Neural cell (in vitro differentiated cells): ENCODE measurements around the gene SLC2A6. TPM values are rescaled to one million over a fixed set of nuclear protein-coding genes. Genes with fewer than 3 reads are reported as not detected.

Source experiments
- H2AFZ ChIP-seq: fragments of 200-600, 300-800 bp; sonication (generic), shearing (Covaris generic); 2 replicates; pipeline ENCODE4 v1.6.0; 2014; ENCODE audit warnings: low read depth, mild to moderate bottlenecking, antibody characterized with exemption, low read length, moderate library complexity
- H3F3A ChIP-seq: fragments of 200-600 bp; shearing (Covaris generic); 2 replicates; pipeline ENCODE4 v1.6.1; 2016; ENCODE audit warnings: mild to moderate bottlenecking, moderate library complexity, mixed read lengths, antibody characterized with exemption, low read length; ENCODE audit not compliant: insufficient read depth, poor library complexity, severe bottlenecking
- H3K27ac ChIP-seq: fragments of 200-600, 300-800 bp; sonication (generic), shearing (Covaris generic); 2 replicates; pipeline ENCODE4 v1.5.1; 2014; ENCODE audit warnings: mild to moderate bottlenecking, low read length, moderate library complexity
- H3K27me3 ChIP-seq: fragments of 300-800, 200-600 bp; sonication (generic), shearing (Covaris generic); 2 replicates; pipeline ENCODE4 v1.6.0; 2014; ENCODE audit warnings: mild to moderate bottlenecking, low read depth, low read length, moderate library complexity; ENCODE audit not compliant: insufficient read depth
- H3K36me3 ChIP-seq: fragments of 300-800, 200-600 bp; sonication (generic), shearing (Covaris generic); 2 replicates; pipeline ENCODE4 v1.5.1; 2014; ENCODE audit warnings: mild to moderate bottlenecking, antibody characterized with exemption, low read length, moderate library complexity; ENCODE audit not compliant: insufficient read depth
- H3K4me2 ChIP-seq: fragments of 300-800, 200-600 bp; sonication (generic), shearing (Covaris generic); 2 replicates; pipeline ENCODE4 v1.6.0; 2014; ENCODE audit warnings: mild to moderate bottlenecking, low read length
- H3K4me3 ChIP-seq: fragments of 300-800, 200-600 bp; sonication (generic), shearing (Covaris generic); 2 replicates; pipeline ENCODE4 v1.5.1; 2014; ENCODE audit warnings: mild to moderate bottlenecking, low read length, moderate library complexity
- H3K79me2 ChIP-seq: fragments of 200-600 bp; shearing (Covaris generic); replicated peaks from 2 replicates; pipeline ENCODE4 v1.6.0; 2014; ENCODE audit warnings: mild to moderate bottlenecking, low read length, moderate library complexity; ENCODE audit not compliant: insufficient read depth
- H3K9ac ChIP-seq: fragments of 300-800, 200-600 bp; sonication (generic), shearing (Covaris generic); 2 replicates; pipeline ENCODE4 v1.6.1; 2016; ENCODE audit warnings: mild to moderate bottlenecking, low read length, mixed read lengths
- H3K9me2 ChIP-seq: fragments of 200-600 bp; shearing (Covaris generic); 2 replicates; pipeline ENCODE4 v1.6.1; 2016; ENCODE audit warnings: mild to moderate bottlenecking, low read length, mixed read lengths; ENCODE audit not compliant: insufficient read depth
- H3K9me3 ChIP-seq: fragments of 200-600, 300-800 bp; sonication (generic), shearing (Covaris generic); 2 replicates; pipeline ENCODE4 v1.6.1; 2016; ENCODE audit warnings: mild to moderate bottlenecking, mixed run types, low read length, moderate library complexity, mixed read lengths
- H4K20me1 ChIP-seq: fragments of 200-600 bp; shearing (Covaris generic); 2 replicates; pipeline ENCODE4 v1.6.1; 2016; ENCODE audit warnings: mild to moderate bottlenecking, mixed run types; ENCODE audit not compliant: insufficient read depth
- EP300 ChIP-seq: fragments of 450-650 bp; conservative IDR thresholded peaks from 2 replicates; pipeline ENCODE4 v1.6.1; 2014; ENCODE audit warnings: antibody characterized with exemption, mild to moderate bottlenecking, moderate library complexity; ENCODE audit not compliant: poor library complexity, severe bottlenecking
- EZH2 ChIP-seq: fragments of 200-600, 300-800 bp; shearing (Covaris generic), sonication (generic); IDR thresholded peaks from 2 replicates; pipeline ENCODE4 v1.6.1; 2014; ENCODE audit warnings: antibody characterized with exemption, low read length, borderline replicate concordance, mild to moderate bottlenecking; ENCODE audit not compliant: insufficient read depth, poor library complexity, severe bottlenecking
- MXI1 ChIP-seq: fragments of 450-650 bp; conservative IDR thresholded peaks from 2 replicates; pipeline ENCODE4 v1.6.1; 2014; ENCODE audit warnings: antibody characterized with exemption, mild to moderate bottlenecking; ENCODE audit not compliant: poor library complexity, severe bottlenecking
- POLR2AphosphoS5 ChIP-seq: IDR thresholded peaks from 2 replicates; pipeline ENCODE4 v1.6.1; 2012
- RAD21 ChIP-seq: fragments of 450-650 bp; conservative IDR thresholded peaks from 2 replicates; pipeline ENCODE4 v1.6.1; 2014; ENCODE audit warnings: antibody characterized with exemption, mild to moderate bottlenecking, moderate library complexity
- SMC3 ChIP-seq: fragments of 450-650 bp; conservative IDR thresholded peaks from 2 replicates; pipeline ENCODE4 v1.6.1; 2014; ENCODE audit warnings: antibody characterized with exemption, mild to moderate bottlenecking, moderate library complexity; ENCODE audit not compliant: poor library complexity
- TAF1 ChIP-seq: IDR thresholded peaks from 2 replicates; pipeline ENCODE4 v1.6.1; 2012; ENCODE audit warnings: low read depth
- polyA plus RNA-seq: library from polyadenylated mRNA; depleted of rRNA; stranded (reverse); fragments of >200 nt; gene quantifications from 2 replicates; pipeline ENCODE4 v1.2.3, GENCODE V29; 2014
- TF ChIP-seq, protein P1 (sequence below): fragments of 450-650 bp; IDR thresholded peaks from 2 replicates; pipeline ENCODE4 v1.5.1; 2014; ENCODE audit warnings: antibody characterized with exemption, mild to moderate bottlenecking, moderate library complexity; ENCODE audit not compliant: poor library complexity, severe bottlenecking
- TF ChIP-seq, protein P2 (sequence below): IDR thresholded peaks from 2 replicates; pipeline ENCODE4 v1.6.1; 2012; ENCODE audit warnings: borderline replicate concordance

Gene SLC2A6
- polyA plus RNA-seq, 1 donor from 2014 or later: 11.5 TPM

DNA sequence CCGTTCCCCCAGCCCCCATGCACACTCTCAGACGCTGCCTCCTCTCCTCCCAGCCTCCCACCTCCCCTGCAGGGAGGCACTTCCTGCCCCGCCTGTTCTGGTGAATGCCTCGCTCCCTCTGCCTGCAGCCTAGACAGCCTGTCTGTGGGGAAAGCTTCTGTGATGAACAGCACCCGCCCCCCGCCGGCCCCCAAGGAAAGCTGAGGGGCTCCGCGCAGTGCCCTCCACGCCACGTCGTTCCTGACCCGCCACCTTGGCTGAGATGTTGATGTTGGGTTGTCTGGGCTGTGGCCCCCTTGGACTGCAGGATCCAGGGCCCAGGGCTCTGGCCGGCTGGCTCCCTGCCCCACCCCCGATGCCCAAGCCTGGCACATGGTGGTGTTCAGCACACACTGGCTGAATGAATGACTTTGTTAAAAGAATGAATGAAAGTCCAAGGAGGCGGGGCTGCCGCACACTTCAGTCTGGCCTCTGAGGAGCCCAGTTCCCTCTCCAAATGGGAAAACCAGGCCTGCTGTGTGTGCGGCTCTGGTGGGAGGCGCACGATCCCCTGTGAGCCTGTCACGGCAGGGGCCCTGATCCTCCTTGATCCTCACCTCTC, 47.9 kb upstream of the SLC2A6 start:
- H4K20me1 ChIP-seq: no peaks in the 10 kb centered on the region
- no peaks in the 10 kb centered on the region for H3K9me3 ChIP-seq
- no peaks in the 10 kb centered on the region for H3K79me2 ChIP-seq
- H3K27ac ChIP-seq: no peak overlapping the region
- H3K4me3 ChIP-seq: no peak overlapping the region
- H3K27me3 ChIP-seq: no peaks in the 10 kb centered on the region
- no peak overlapping the region for H2AFZ ChIP-seq
- H3K9me2 ChIP-seq: no peaks in the 10 kb centered on the region
- no peaks in the 10 kb centered on the region for H3K36me3 ChIP-seq
- TF ChIP-seq RAD21 (no peak), TAF1 (no peak)
- TF ChIP-seq, protein P1, sequence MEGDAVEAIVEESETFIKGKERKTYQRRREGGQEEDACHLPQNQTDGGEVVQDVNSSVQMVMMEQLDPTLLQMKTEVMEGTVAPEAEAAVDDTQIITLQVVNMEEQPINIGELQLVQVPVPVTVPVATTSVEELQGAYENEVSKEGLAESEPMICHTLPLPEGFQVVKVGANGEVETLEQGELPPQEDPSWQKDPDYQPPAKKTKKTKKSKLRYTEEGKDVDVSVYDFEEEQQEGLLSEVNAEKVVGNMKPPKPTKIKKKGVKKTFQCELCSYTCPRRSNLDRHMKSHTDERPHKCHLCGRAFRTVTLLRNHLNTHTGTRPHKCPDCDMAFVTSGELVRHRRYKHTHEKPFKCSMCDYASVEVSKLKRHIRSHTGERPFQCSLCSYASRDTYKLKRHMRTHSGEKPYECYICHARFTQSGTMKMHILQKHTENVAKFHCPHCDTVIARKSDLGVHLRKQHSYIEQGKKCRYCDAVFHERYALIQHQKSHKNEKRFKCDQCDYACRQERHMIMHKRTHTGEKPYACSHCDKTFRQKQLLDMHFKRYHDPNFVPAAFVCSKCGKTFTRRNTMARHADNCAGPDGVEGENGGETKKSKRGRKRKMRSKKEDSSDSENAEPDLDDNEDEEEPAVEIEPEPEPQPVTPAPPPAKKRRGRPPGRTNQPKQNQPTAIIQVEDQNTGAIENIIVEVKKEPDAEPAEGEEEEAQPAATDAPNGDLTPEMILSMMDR: no peak
- no peaks in the 10 kb centered on the region for H3F3A ChIP-seq
- no peak overlapping the region for H3K4me2 ChIP-seq
- H3K9ac ChIP-seq: no peak overlapping the region

DNA sequence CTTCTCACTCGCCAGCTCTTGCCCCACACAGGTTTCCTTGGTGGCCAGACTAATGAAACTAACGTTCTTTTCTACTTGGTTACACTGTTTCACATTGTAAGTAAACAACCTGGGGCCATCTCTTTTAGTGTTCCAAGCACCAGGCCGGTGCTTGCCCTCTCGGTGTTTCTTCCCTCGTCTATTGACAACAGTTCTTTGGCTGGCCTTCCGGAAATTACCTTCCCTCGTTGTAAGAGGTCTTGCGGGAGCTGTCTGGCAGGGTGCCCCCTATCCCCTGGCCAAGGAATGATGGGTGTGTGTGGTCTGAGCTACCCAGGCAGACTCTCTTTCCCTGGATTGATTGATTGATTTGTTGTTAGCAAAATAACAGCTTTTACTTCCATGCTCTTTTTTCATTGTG, 46.8 kb upstream of the SLC2A6 start:
- H3K9me2 ChIP-seq: no peaks in the 10 kb centered on the region
- no peak overlapping the region for H3K27ac ChIP-seq
- TF ChIP-seq EZH2: no peak
- TF ChIP-seq POLR2AphosphoS5: no peak
- no peak for TF ChIP-seq TAF1
- TF ChIP-seq, protein P1: no peak
- no peak for TF ChIP-seq MXI1
- TF ChIP-seq, protein P2, sequence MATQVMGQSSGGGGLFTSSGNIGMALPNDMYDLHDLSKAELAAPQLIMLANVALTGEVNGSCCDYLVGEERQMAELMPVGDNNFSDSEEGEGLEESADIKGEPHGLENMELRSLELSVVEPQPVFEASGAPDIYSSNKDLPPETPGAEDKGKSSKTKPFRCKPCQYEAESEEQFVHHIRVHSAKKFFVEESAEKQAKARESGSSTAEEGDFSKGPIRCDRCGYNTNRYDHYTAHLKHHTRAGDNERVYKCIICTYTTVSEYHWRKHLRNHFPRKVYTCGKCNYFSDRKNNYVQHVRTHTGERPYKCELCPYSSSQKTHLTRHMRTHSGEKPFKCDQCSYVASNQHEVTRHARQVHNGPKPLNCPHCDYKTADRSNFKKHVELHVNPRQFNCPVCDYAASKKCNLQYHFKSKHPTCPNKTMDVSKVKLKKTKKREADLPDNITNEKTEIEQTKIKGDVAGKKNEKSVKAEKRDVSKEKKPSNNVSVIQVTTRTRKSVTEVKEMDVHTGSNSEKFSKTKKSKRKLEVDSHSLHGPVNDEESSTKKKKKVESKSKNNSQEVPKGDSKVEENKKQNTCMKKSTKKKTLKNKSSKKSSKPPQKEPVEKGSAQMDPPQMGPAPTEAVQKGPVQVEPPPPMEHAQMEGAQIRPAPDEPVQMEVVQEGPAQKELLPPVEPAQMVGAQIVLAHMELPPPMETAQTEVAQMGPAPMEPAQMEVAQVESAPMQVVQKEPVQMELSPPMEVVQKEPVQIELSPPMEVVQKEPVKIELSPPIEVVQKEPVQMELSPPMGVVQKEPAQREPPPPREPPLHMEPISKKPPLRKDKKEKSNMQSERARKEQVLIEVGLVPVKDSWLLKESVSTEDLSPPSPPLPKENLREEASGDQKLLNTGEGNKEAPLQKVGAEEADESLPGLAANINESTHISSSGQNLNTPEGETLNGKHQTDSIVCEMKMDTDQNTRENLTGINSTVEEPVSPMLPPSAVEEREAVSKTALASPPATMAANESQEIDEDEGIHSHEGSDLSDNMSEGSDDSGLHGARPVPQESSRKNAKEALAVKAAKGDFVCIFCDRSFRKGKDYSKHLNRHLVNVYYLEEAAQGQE: no peak
- no peak for TF ChIP-seq SMC3
- no peak for TF ChIP-seq EP300
- TF ChIP-seq RAD21: no peak
- H2AFZ ChIP-seq: no peak overlapping the region
- H3K9me3 ChIP-seq: no peaks in the 10 kb centered on the region
- H3K27me3 ChIP-seq: no peaks in the 10 kb centered on the region
- H3F3A ChIP-seq: no peaks in the 10 kb centered on the region
- no peaks in the 10 kb centered on the region for H3K79me2 ChIP-seq
- no peaks in the 10 kb centered on the region for H3K36me3 ChIP-seq
- H3K4me3 ChIP-seq: no peak overlapping the region
- H3K4me2 ChIP-seq: no peak overlapping the region
- no peaks in the 10 kb centered on the region for H4K20me1 ChIP-seq
- no peak overlapping the region for H3K9ac ChIP-seq
